GM18499 (cell line): ENCODE measurements around the gene RALGPS1.

ENCODE experiments used
- ATAC-seq: cut with Tn5 transposase; IDR thresholded peaks from one replicate; pipeline ENCODE4 v1.9.1; 2021; ENCODE audit warnings: moderate number of reproducible peaks; ENCODE audit not compliant: insufficient read depth, unreplicated experiment

The RALGPS1 gene

GRCh38 chr9:127256324-127256723, 341.7 kb downstream of the RALGPS1 start:
- no peak for ATAC-seq

GRCh38 chr9:127258606-127259471, 344.3 kb downstream of the RALGPS1 start:
- no peak for ATAC-seq

- no peak for ATAC-seq
Observed at GRCh38 chr9:127262602-127263001, 348.0 kb downstream of the RALGPS1 start.

DNA sequence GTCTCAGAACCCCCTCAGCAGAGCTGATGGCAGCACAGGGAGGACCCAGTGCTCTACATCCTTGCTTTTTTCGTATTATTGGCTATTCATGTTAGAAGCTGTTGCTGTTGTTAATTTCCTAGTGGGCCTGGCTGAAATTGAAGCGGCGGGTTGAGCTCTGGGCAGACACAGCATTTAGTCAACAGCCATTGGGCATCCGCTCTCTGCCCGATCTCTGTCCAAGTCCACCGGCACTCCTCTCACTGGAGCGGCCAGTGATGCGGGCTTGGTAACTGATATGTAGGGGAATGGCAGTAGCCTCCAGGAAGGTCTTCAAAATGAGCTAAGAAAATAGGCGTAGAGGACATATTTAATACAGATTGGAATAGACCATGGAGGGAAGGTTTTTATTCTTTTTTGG, 348.7 kb downstream of the RALGPS1 start:
- no peak for ATAC-seq

GRCh38 chr9:127263664-127264063, 349.1 kb downstream of the RALGPS1 start:
- no peak for ATAC-seq

DNA sequence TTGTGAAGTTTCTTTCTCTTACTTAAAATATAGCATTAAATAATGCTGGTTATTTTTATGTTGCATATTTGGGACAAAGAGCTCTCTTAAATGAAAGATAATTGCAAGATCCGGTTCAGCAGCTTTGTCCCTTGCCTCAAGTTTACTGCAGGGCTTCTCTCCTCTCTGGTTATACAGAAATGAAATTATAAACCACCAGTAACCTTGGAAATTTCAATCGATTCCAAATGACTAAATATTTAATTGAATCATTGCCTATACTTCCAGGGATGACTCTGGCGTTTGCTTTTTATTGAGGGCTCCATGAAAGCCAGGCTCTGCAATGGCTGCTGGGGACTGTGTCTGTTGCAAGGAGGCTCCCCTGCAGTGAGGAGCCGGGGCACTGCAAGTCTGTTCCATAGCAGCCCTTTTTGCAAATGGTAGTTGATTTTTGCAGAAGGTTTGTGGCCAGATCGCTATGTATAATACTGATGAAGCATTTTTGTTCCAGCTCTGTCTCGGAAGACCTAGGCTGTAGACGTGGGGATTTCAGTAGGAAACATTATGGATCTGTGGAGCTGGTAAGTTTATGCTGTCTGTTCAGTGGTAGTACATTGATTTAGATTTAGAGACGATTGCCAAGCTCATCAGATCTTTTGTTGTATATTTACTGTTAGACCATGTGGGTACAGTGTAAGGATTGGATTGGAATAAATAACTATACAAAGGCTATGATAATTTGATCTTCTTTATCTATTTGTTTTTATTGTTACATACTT, 350.1 kb downstream of the RALGPS1 start, which contains the start of gene GARNL3:
TSS of gene GARNL3 (plus strand) at position 313 of the 758 bp plus-strand sequence. CDS start at position 417, 104 bp downstream.
- no peak for ATAC-seq

DNA sequence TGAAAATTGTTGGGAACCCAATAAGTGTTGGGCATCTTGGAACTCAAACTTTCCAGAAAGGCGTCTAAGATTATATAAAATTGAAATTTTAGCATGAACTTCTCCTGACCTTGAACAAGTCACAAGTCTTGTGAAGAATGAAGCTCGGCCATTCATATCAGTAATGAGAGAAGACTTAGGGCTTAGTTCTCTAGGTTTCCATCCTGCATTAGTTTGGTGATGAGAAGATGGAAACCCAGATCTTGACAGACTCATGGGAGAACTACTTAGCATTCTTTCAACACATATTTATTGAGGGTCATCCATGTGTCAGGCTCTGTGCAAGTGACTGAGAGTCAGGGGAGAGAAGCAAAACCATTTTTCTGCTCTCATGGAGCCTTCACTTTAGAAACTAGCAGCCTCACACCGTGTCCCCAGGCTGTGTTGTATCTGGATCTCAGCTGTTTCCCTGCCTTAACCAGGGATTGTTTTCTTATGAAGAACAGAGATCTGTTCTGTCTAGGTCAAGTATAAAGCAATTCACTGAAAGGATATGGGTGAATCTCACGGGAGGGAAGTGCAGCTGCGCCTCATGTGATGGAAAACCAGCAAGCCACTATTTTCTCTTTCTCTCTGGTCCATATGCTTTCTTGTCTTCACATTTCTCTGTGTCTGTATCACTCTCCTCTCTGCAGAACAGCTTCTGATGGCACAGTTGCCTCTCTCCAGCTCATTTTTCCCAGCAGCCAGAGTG, 353.4 kb downstream of the RALGPS1 start:
- ATAC-seq: no peak

DNA sequence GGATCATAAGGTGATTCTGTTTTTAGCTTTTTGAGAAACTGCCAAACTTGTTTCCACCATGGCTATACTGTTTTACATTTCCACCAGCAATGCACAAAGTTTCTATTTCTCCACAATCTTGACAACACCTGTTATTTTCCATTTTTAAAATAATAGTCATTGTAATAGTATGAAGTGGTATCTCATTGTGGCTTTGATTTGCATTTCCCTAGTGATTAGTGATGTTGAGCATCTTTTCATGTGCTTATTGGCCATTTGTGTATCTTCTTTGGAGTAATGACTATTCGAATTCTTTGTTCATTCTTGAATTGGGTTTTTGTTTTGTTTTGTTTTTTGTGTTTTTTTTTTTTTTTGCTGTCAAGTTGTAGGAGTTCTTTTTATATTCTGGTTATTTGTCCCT, 354.9 kb downstream of the RALGPS1 start:
- no peak for ATAC-seq
